Keratinocyte (primary cell): ENCODE measurements around the gene POLDIP2. TPM values are rescaled to one million over a fixed set of nuclear protein-coding genes. Genes with fewer than 3 reads are reported as not detected.

Experiments
- DNase-seq: peaks from one replicate; pipeline ENCODE4 v3.0.0-alpha.2; 2011; ENCODE audit warnings: low read depth, missing footprints, low spot score
- FAIRE-seq: peaks from 2 replicates; lab custom pipeline; 2011; peaks lifted over from hg19 to GRCh38; lab: Jason Lieb, UNC
- H2AFZ ChIP-seq: 2 replicates; pipeline ENCODE4 v1.6.0; 2012; ENCODE audit warnings: low read length, control low read depth, inconsistent platforms; ENCODE audit not compliant: control insufficient read depth
- H3K27ac ChIP-seq: 2 replicates; pipeline ENCODE4 v1.5.1; 2011; ENCODE audit warnings: low read length; ENCODE audit not compliant: control insufficient read depth, insufficient read depth
- H3K27me3 ChIP-seq: 3 replicates; pipeline ENCODE4 v1.6.0; 2011; ENCODE audit warnings: low read length; ENCODE audit not compliant: control insufficient read depth, insufficient read depth; ENCODE audit errors: extremely low read depth
- H3K36me3 ChIP-seq, 2 experiments: 2 replicates in 1 of 2; 3 replicates in 1 of 2; pipeline ENCODE4 v1.5.1; 2011; ENCODE audit warnings: low read length in 2 of 2, mild to moderate bottlenecking in 1 of 2; ENCODE audit not compliant: control insufficient read depth in 2 of 2, insufficient read depth in 2 of 2; ENCODE audit errors: extremely low read depth in 1 of 2
- H3K4me1 ChIP-seq: 3 replicates; pipeline ENCODE4 v1.5.1; 2011; ENCODE audit warnings: low read length; ENCODE audit not compliant: control insufficient read depth, insufficient read depth; ENCODE audit errors: extremely low read depth
- H3K4me2 ChIP-seq: 3 replicates; pipeline ENCODE4 v1.6.0; 2011; ENCODE audit warnings: low read depth, low read length; ENCODE audit not compliant: control insufficient read depth, insufficient read depth; ENCODE audit errors: extremely low read depth
- H3K4me3 ChIP-seq, 3 experiments: fragments of 200-600 bp in 1 of 3; sonication (generic) in 1 of 3; 2 replicates in 2 of 3; 3 replicates in 1 of 3; pipeline ENCODE4 v1.5.1; 2011 to 2016; ENCODE audit warnings: low read length in 3 of 3, mild to moderate bottlenecking in 3 of 3, control low read depth in 2 of 3, inconsistent platforms in 1 of 3, low read depth in 1 of 3, mixed read lengths in 1 of 3, mixed run types in 1 of 3, moderate library complexity in 1 of 3; ENCODE audit not compliant: control insufficient read depth in 2 of 3, insufficient read depth in 2 of 3; ENCODE audit errors: extremely low read depth in 1 of 3
- H3K79me2 ChIP-seq: 2 replicates; pipeline ENCODE4 v1.6.0; 2012; ENCODE audit warnings: low read length; ENCODE audit not compliant: control insufficient read depth, insufficient read depth
- H3K9ac ChIP-seq: 3 replicates; pipeline ENCODE4 v1.6.0; 2011; ENCODE audit warnings: low read length; ENCODE audit not compliant: control insufficient read depth, insufficient read depth; ENCODE audit errors: extremely low read depth
- H3K9me1 ChIP-seq: 3 replicates; pipeline ENCODE4 v1.6.0; 2011; ENCODE audit warnings: low read length; ENCODE audit not compliant: control insufficient read depth, insufficient read depth; ENCODE audit errors: extremely low read depth
- H3K9me3 ChIP-seq: 2 replicates; pipeline ENCODE4 v1.5.1; 2012; ENCODE audit warnings: low read depth, low read length; ENCODE audit not compliant: control insufficient read depth
- H4K20me1 ChIP-seq: 3 replicates; pipeline ENCODE4 v1.6.0; 2011; ENCODE audit warnings: low read length; ENCODE audit not compliant: control insufficient read depth, insufficient read depth; ENCODE audit errors: extremely low read depth
- EZH2 ChIP-seq: IDR thresholded peaks from one replicate; pipeline ENCODE4 v1.6.1; 2012; ENCODE audit warnings: inconsistent platforms, mild to moderate bottlenecking, low read length, moderate library complexity
- dilution Hi-C: fragments of 300-500 bp; cut with MboI; formaldehyde crosslinking; loops from one replicate; pipeline ENCODE4 v1.7.0; 2020; ENCODE audit warnings: low sequenced_read_pairs; ENCODE audit not compliant: extremely low pct_ligation_motif_present
- polyA plus RNA-seq, 5 experiments: library from polyadenylated mRNA; depleted of rRNA in 3 of 5; stranded (reverse) in 3 of 5; stranded (forward) in 1 of 5; unstranded in 1 of 5; fragments of >200 nt; gene quantifications; 1 replicate in 1 of 5; 2 replicates in 3 of 5; 3 replicates in 1 of 5; pipeline versions ENCODE4 v1.2.1 to v1.2.3, GENCODE V29; 2011 to 2012; ENCODE audit warnings: missing spikeins in 2 of 5, low read depth in 1 of 5, low replicate concordance in 1 of 5
- TF ChIP-seq, protein P1 (sequence below), 3 experiments: IDR thresholded peaks in 1 of 3; conservative IDR thresholded peaks in 1 of 3; optimal IDR thresholded peaks in 1 of 3; 2 replicates in 2 of 3; 3 replicates in 1 of 3; pipeline versions ENCODE3 to v1.5.1; 2011; ENCODE audit warnings: low read length in 3 of 3, mild to moderate bottlenecking in 3 of 3, moderate library complexity in 2 of 3, control low read depth in 1 of 3, inconsistent platforms in 1 of 3; ENCODE audit not compliant: insufficient read depth in 2 of 3; ENCODE audit errors: extremely low read depth in 1 of 3

Gene POLDIP2
- polyA plus RNA-seq, 1 donor (not counting 4 experiments of a cell fraction or from before 2014, with no cell fraction given) = 90.2 TPM

DNA sequence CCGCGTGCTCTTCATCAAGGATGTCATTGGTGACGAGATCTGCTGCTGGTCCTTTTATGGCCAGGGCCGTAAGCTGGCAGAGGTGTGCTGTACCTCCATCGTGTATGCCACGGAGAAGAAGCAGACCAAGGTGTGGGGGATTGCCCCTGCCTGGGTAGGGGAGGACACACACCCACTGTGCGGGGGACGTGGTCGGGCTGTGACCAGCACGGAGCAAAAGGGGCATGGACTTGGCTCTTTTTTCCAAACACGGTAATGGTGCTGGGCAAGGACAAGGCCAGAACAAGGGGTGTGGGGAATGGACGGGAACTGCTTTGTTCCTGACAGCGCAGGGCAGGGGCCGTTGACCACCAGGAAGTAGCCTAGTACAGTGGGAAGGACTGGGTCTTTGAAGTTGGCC lies 15.0 kb downstream of the POLDIP2 start:
- no peak for TF ChIP-seq EZH2
- TF ChIP-seq, protein P1, sequence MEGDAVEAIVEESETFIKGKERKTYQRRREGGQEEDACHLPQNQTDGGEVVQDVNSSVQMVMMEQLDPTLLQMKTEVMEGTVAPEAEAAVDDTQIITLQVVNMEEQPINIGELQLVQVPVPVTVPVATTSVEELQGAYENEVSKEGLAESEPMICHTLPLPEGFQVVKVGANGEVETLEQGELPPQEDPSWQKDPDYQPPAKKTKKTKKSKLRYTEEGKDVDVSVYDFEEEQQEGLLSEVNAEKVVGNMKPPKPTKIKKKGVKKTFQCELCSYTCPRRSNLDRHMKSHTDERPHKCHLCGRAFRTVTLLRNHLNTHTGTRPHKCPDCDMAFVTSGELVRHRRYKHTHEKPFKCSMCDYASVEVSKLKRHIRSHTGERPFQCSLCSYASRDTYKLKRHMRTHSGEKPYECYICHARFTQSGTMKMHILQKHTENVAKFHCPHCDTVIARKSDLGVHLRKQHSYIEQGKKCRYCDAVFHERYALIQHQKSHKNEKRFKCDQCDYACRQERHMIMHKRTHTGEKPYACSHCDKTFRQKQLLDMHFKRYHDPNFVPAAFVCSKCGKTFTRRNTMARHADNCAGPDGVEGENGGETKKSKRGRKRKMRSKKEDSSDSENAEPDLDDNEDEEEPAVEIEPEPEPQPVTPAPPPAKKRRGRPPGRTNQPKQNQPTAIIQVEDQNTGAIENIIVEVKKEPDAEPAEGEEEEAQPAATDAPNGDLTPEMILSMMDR (optimal IDR thresholded peaks at IDR 0.05 in 1 of 3, IDR thresholded peaks at IDR 0.05 in 1 of 3, conservative IDR thresholded peaks at IDR 0.05 in 1 of 3; ENCODE audit: extremely low read depth in 1 of 3, insufficient read depth in 2 of 3, low read length in 3 of 3) = no peak
- FAIRE-seq (no peak), DNase-seq (no peak)
- H4K20me1 ChIP-seq = peaks cover 10% of the 10 kb centered on the region
- H3K27ac ChIP-seq = no peak overlapping the region
- dilution Hi-C loops = no loop called here
- no peaks in the 10 kb centered on the region for H3K27me3 ChIP-seq
- no peaks in the 10 kb centered on the region for H3K9me3 ChIP-seq
- H3K4me1 ChIP-seq = peaks cover 40% of the 10 kb centered on the region
- H3K36me3 ChIP-seq = peaks cover 58 to 59% of the 10 kb centered on the region in 2 experiments
- H3K79me2 ChIP-seq = peaks cover 37% of the 10 kb centered on the region
- H3K9me1 ChIP-seq = peaks cover 7% of the 10 kb centered on the region
- no peak overlapping the region for H2AFZ ChIP-seq
- H3K9ac ChIP-seq = no peak overlapping the region
- no peak overlapping the region for H3K4me2 ChIP-seq
- no peak overlapping the region for H3K4me3 ChIP-seq

DNA sequence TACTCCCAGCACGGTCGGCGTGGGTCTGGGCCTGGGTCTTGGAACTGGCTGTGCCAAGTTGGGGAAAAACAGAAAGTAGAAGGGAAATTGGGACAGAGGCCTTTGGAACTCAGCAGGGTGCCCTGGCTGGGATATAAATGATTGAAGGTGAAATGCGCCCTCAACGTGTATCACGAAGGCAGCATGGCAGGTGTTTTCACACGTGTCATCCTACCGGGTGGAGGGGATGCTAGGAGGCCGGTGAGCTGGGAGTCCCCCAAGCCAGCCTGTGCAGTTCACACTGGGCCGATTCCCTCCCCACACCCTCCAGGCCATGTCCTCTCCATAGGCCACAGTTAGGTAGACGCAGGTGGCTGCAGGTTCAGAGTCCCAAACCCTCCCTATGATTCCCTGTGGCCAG lies 15.8 kb downstream of the POLDIP2 start:
- no peak overlapping the region for H3K9ac ChIP-seq

More for the DNA sequence above, 15.8 kb downstream of the POLDIP2 start:
- H3K9me3 ChIP-seq = no peaks in the 10 kb centered on the region
- H3K9me1 ChIP-seq = peaks cover 10% of the 10 kb centered on the region
- H3K4me2 ChIP-seq = no peak overlapping the region
- H3K4me1 ChIP-seq = peaks cover 40% of the 10 kb centered on the region
- H3K36me3 ChIP-seq = peaks cover 56 to 61% of the 10 kb centered on the region in 2 experiments
- H2AFZ ChIP-seq = no peak overlapping the region
- no peaks in the 10 kb centered on the region for H3K27me3 ChIP-seq
- FAIRE-seq (no peak), DNase-seq (no peak)
- no peak overlapping the region for H3K27ac ChIP-seq
- dilution Hi-C loops = no loop called here
- H3K4me3 ChIP-seq = no peak overlapping the region
- TF ChIP-seq, protein P1 (optimal IDR thresholded peaks at IDR 0.05 in 1 of 3, IDR thresholded peaks at IDR 0.05 in 1 of 3, conservative IDR thresholded peaks at IDR 0.05 in 1 of 3; ENCODE audit: extremely low read depth in 1 of 3, insufficient read depth in 2 of 3, low read length in 3 of 3) = no peak
- no peak for TF ChIP-seq EZH2
- peaks cover 44% of the 10 kb centered on the region for H3K79me2 ChIP-seq
- peaks cover 18% of the 10 kb centered on the region for H4K20me1 ChIP-seq
